ENCODE measurements around the gene ANXA4.

- TF ChIP-seq, protein P1, sequence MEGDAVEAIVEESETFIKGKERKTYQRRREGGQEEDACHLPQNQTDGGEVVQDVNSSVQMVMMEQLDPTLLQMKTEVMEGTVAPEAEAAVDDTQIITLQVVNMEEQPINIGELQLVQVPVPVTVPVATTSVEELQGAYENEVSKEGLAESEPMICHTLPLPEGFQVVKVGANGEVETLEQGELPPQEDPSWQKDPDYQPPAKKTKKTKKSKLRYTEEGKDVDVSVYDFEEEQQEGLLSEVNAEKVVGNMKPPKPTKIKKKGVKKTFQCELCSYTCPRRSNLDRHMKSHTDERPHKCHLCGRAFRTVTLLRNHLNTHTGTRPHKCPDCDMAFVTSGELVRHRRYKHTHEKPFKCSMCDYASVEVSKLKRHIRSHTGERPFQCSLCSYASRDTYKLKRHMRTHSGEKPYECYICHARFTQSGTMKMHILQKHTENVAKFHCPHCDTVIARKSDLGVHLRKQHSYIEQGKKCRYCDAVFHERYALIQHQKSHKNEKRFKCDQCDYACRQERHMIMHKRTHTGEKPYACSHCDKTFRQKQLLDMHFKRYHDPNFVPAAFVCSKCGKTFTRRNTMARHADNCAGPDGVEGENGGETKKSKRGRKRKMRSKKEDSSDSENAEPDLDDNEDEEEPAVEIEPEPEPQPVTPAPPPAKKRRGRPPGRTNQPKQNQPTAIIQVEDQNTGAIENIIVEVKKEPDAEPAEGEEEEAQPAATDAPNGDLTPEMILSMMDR (conservative IDR thresholded peaks at IDR 0.05 in 1 of 2, IDR thresholded peaks at IDR 0.05 in 1 of 2; ENCODE audit: extremely low read depth in 1 of 2, insufficient read depth in 1 of 2, low read depth in 1 of 2, low read length in 2 of 2): no peak
- no peak for TF ChIP-seq EZH2 (IDR thresholded peaks at IDR 0.05; ENCODE audit: borderline replicate concordance, low read length)
Measured at GRCh38 chr2:69817729-69818501, 76.0 kb downstream of the ANXA4 start.

Data from mammary epithelial cell (primary cell).